Retinal pigment epithelial cell (primary cell): ENCODE data around the gene NFX1.
A peak's percentile ranks its signal among the peaks of the same experiment; 100 is the strongest.
"Not testable (repeated sequence)": the region's sequence is repeated elsewhere in the genome, so short reads cannot be mapped to it uniquely, and the experiment has no call there.

Source experiments
- DNase-seq: peaks from one replicate; pipeline ENCODE4 v3.0.0-alpha.2; 2010; ENCODE audit warnings: low read depth
- H3K4me3 ChIP-seq: 2 replicates; pipeline ENCODE4 v1.5.1; 2011; ENCODE audit warnings: mild to moderate bottlenecking, low read length, control low read depth, moderate library complexity
- CTCF ChIP-seq: conservative IDR thresholded peaks from 2 replicates; pipeline ENCODE4 v1.5.1; 2011; ENCODE audit warnings: low read depth, low read length, control low read depth, inconsistent platforms

Gene NFX1

GRCh38 chr9:33318781-33319180 is 28.5 kb downstream of the NFX1 start:
- TF ChIP-seq CTCF = no peak
- DNase-seq = no peak
- H3K4me3 ChIP-seq = no peak overlapping the region

- TF ChIP-seq CTCF = no peak
- no peak for DNase-seq
- no peak overlapping the region for H3K4me3 ChIP-seq
Measured at GRCh38 chr9:33320230-33320567, 29.9 kb downstream of the NFX1 start.

GRCh38 chr9:33320568-33321261 is 30.4 kb downstream of the NFX1 start:
- TF ChIP-seq CTCF = no peak
- no peak overlapping the region for H3K4me3 ChIP-seq
- peak; percentile 88 for DNase-seq

- no peak for TF ChIP-seq CTCF
- DNase-seq = peak; percentile 99
- H3K4me3 ChIP-seq = no peak overlapping the region
Measured at GRCh38 chr9:33329117-33329563, 38.8 kb downstream of the NFX1 start.

- H3K4me3 ChIP-seq = no peak overlapping the region
- no peak for DNase-seq
- TF ChIP-seq CTCF = no peak
Measured at GRCh38 chr9:33329979-33330378, 39.7 kb downstream of the NFX1 start.

GRCh38 chr9:33331377-33331891 is 41.1 kb downstream of the NFX1 start:
- no peak for DNase-seq
- no peak overlapping the region for H3K4me3 ChIP-seq
- no peak for TF ChIP-seq CTCF

GRCh38 chr9:33332011-33332410 is 41.7 kb downstream of the NFX1 start:
- H3K4me3 ChIP-seq = no peak overlapping the region
- DNase-seq = no peak
- TF ChIP-seq CTCF = no peak

GRCh38 chr9:33332956-33333355 is 42.6 kb downstream of the NFX1 start:
- not testable (repeated sequence) for DNase-seq, H3K4me3 ChIP-seq
